Cortex of kidney (tissue), 1 donor: ENCODE measurements around the gene CASR.

Experiments used
- DNase-seq: peaks from one replicate; lab custom pipeline; 2025; lab: John Stamatoyannopoulos, UW

The CASR gene

GRCh38 chr3:122214711-122215110 lies 31.2 kb downstream of the CASR start:
- DNase-seq: no peak

GRCh38 chr3:122215592-122216298 lies 32.3 kb downstream of the CASR start:
- no peak for DNase-seq

DNA sequence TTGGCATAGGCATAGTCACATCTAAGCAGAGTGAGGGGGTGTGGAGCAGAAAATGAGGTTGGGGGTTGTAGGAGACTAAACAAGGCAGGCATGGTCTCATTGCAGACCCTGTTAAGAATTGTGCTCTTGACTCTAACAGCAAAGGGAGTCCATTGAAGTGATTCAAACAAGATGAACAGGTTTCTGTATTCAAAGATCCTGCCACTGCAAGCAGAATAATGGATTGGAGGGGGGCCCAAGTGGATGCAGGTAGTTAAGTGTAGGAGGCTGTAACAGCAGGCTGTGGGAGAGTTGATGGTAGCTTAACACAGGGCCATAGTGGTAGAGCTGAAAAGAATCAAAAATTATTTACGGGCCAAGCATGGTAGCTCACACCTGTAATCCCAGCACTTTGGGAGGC lies 34.4 kb downstream of the CASR start:
- no peak for DNase-seq

DNA sequence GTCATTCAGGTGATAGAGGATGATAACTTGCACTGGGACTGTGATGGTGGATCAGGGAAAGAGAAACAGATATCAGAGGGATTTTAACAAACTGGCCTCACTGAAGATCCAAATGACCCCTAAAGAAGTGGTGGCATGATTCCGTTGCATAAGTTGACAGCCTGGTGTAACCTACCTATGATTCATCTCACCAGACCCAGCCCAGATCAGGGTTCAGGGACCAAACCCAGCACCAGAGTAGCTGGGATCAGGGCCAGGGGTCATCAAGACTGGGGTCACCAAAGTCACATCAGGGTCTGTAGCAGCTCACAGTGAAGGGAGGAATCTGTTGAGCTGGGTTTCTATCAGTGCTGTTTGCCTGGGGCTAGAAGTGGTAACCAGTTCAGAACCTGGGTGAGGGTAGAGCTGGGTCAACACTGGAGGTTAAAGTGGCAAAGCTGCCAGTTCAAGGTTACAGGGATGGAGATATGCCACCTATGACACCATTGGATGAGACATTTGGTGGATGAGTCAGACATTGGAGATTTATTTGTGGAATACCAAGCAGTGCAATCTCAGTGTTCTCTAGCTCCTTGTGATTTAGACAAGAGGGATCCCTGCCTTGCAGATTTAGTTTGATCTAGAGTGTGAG lies 35.9 kb downstream of the CASR start:
- no peak for DNase-seq

DNA sequence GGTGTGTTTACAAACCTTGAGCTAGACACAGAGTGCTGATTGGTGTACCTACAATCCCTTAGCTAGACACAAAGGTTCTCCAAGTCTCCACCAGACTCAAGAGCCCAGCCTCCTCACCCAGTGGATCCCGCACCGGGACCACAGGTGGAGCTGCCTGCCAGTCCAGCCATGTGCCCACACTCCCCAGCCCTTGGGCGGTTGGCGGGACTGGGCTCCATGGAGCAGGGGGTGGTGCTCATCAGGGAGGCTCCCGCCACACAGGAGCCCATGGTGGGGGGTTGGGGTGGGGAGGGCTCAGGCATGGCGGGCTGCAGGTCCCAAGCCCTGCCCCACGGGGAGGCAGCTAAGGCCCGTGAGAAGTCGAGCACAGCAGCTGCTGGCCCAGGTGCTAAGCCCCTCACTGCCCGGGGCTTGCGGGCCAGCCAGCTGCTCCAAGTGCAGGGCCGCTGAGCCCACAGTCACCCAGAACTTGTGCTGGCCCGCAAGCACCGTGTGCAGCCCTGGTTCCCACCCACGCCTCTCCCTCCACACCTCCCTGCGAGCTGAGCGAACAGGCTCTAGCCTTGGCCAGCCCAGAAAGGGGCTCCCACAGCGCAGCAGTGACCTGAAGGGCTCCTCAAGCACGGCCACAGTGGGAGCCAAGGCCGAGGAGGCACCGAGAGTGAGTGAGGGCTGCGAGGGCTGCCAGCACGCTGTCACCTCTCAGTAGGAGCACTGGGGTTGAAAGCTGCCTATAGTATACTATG lies 43.7 kb downstream of the CASR start:
- DNase-seq: no peak

DNA sequence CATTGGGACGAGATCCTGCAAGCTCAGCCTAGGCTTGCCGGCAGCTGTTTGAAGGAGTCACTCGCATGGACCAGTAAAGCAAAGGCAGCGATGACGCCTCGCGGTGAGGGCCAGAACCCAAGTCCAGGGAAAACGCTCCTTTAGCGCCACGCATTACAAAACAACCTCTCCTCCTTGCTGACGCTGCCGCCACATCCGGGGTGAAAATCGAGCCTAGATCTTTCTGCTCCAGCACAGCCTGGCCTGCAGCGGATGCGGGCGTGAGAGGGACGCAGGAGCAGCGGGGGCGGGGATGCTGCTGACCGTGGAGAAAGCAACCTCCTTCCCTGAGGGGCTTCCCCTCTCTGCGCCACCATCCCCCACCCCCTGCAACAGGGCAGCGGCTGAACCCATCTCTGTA lies 46.7 kb downstream of the CASR start:
- DNase-seq: no peak

DNA sequence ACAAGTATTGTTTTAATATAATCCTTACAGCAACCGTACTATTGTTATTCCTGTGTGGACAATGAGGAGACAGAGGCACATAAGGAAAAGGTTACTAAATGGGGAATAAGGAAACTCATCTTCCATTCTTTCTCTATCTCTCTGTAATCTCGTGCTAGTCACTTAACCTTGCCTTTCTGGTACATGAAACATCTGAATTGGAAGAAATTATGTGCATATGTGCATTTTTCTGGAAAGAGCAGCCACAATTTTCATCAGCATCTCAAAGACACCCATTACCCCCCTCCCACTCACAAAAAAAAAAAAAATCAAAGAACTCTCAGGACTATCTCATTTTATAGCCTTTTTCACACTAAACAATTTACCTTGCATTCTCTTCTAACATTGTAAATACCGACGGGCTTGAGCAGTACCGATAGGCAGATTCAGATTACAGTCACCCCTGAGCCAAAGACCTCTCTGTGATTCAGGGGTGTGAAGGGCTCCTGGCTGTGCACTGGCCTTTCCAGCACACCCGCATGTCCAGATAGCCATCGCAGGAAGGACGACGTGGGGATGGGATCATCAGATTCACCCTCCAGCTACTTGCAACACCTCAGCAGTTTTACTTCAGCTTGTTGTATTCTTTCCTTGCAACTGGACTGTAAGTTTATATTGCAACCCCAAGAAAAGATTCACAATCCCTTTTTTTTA lies 48.1 kb downstream of the CASR start:
- DNase-seq: no peak

GRCh38 chr3:122232485-122232884 lies 49.0 kb downstream of the CASR start:
- DNase-seq: no peak

DNA sequence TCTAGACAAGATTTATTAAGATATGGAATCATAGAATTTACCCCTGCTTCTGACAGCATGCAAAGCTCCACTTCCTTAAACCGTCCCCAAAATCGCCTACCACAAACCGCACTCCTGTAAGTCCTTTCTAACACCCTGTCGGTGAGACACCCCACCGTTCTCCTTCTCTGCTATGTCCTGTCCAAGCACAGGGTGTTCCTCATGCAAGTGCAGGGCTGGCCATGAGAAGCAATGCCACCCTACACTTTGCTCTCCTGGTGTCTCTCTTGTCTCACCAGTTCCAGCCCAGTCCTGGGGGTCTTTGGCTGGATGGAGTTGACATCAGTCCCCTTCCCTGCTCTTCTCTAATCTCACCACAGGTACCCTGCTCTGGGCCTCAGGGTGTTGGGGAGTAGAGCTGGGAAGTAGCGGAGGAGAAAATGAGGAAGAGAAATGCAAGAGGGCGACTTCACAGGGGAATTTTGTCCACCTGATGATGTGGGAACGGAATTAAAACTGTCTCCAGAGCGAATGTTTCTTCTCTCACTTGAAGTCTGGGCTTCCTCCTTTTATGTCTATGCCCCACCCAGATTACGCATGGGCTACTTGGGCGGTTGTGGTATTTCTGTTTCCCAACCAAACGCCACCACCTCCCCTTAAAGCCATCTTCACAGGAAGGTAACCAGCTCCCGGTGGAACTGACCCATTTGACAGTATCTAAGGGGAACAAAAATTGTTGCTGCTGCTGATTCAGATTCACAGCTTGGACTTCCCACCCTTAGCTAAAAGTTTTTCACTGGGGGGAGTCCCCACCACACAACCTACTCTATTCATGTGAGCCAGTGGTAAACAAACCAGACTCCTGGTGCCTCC lies 49.9 kb downstream of the CASR start:
- DNase-seq: no peak

- no peak for DNase-seq
Observed at GRCh38 chr3:122234117-122234516, 50.6 kb downstream of the CASR start.

- no peak for DNase-seq
Observed at GRCh38 chr3:122235147-122235546, 51.7 kb downstream of the CASR start.

GRCh38 chr3:122239112-122239511 lies 55.6 kb downstream of the CASR start:
- no peak for DNase-seq

DNA sequence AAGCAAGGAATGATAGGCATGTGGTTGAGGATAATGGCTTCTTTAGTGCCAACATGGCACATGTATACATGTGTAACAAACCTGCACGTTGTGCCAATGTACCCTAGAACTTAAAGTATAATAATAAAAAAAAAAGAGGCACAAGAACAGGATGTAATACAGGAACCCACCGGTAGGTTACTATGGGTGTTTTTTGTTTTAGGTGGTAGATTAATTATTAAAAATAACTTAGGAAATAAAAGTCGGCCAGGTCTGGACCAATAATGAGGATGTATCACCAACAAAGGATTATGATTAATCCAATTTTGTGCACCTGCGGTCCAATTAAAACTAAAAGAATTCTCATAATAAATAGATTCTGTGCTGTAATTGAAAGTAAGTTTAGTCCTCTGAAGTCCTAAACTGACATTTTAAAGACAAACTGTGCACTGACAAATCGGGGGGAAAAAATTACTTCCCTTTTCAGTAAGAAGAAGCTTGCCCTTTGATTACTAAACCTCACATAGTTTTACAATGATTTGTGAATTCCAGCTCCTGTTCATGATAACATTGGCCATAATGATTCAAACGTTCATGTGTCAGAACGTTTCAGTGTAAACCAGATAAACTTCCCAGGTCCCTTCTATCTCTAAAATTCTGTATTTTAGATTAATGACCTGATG lies 62.2 kb downstream of the CASR start:
- no peak for DNase-seq

DNA sequence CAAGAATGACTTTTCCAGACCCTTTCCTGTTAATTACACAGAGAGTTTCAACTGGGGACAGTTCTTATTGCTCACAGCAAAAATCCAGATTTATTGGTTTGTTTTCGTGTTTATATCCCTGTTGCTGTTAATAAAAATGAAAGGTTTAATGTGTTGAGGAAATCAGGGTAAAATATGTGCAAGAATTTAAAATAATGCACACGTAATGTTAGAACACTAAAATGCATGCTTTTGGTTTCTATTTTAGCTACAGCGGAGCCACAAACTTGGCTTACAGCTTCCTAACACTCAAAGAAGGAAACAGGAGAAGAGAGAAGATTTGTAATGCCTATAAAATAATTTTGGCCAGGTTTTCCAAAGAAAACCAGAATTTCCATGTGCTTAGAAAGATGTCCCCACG lies 62.7 kb downstream of the CASR start:
- DNase-seq: no peak

DNA sequence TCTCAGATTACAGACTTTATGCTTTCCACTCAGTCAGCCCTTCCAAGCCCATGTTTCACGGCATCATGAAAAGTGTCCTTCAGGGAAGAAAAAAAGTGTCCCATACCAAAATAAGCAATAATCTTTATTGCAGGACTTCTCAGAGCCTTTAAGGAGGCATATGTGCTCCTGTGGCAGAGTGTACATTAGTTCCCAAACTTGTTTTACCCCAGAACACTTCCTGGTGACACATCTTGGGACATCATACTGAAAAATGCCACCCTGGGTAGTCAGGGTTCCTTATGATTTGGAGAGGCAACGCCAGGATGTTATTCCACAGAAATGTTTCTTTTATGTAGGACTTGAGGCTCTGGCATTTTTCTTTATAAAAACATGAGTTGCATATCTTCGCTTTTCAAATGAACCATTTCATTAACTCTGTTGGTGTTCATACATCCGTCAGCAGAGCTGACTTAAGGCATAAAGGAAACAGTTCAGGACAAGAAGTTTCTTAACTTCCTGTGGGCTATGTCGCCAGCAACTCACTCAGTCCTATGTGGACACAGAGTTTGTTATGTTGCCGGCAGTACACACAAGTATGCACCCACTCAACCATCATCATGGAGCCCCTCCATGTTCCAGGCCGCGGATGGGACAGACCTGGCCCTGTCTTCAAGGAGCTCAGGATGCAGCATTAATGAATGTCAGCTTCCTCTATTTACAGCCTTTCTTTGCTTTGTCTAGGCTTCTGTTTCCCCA lies 63.8 kb downstream of the CASR start:
- DNase-seq: no peak

DNA sequence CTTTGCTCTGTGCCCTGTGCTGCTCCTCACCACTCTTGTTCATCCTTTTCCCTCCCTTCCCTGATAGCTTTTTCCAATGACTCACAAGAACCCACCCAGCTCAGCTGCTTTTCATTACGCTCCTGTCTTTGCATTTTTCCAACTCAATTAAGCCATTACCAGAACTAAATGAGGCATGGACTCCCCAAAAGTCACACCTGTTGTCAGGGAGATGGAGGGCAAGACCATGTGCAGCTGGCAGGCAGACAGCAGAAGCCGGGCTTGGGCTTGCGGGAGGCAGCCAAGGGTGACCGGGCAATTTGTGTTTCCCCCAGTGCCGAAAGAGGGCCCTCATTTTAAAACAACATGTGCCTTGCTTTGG lies 64.3 kb downstream of the CASR start:
- DNase-seq: no peak

- DNase-seq: no peak
Observed at GRCh38 chr3:122251428-122251827, 68.0 kb downstream of the CASR start.

- no peak for DNase-seq
Observed at GRCh38 chr3:122253581-122253980, 70.1 kb downstream of the CASR start.

DNA sequence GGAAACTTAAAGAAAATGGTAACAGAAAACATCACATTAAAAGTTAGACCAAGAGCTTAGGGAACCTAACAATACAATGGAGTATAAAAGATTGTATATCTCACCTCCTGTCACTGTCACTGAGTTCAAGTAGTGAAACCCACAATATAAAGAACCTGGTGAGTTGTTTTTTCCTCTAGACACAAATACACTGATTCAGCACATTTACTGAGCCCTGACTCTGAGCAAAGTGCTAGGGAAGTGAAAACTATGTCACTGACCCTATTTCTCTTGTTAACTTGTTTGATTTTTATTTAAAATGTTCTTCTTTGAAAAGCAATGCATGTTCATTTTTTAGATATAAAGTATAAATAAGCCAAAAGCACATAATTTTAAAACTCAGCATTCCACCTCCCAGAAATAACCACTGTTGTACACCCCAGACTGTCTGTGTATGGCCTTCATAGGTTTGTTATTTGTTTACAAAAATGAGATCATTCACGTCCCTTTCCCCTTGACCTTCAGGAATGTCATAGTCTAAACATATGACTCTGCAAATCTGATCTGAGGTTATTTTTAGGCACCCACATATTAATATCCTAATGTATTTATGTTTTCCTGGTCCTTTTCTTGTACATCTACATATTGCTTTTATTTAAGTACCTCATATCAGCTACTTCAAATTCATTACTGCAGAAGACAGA lies 72.4 kb downstream of the CASR start:
- DNase-seq: no peak
